ENCODE data around the gene JMJD1C. TPM values are rescaled to one million over a fixed set of nuclear protein-coding genes. Genes with fewer than 3 reads are reported as not detected.

The JMJD1C gene
- total RNA-seq, 2 experiments from 2014 or later, result 389 to 399 TPM

DNA sequence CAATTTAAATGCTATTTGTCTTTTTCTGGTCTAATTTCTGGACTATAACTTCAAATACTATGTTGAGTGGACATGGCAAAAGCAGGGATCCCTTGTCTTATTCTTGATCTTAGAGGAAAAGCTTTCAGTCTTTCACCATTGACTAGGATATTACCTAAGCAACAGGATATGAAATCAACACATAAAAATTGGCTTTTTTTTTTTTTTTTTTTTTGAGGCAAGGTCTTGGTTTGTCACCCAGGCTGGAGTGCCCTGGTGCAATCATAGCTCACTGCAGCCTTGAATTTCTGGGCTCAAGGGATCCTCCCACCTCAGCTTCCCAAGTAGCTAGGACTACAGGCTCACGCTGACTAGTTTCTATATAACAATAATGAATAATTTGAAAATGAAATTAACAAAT lies 90.8 kb downstream of the JMJD1C start:
- H3K36me3 ChIP-seq (ENCODE audit: insufficient read depth, low read length), result peaks cover under 1% of the 10 kb centered on the region
- peaks cover 12% of the 10 kb centered on the region for H3K36me3 Mint-ChIP-seq (ENCODE audit: low read depth)
- TF ChIP-seq, protein P1, sequence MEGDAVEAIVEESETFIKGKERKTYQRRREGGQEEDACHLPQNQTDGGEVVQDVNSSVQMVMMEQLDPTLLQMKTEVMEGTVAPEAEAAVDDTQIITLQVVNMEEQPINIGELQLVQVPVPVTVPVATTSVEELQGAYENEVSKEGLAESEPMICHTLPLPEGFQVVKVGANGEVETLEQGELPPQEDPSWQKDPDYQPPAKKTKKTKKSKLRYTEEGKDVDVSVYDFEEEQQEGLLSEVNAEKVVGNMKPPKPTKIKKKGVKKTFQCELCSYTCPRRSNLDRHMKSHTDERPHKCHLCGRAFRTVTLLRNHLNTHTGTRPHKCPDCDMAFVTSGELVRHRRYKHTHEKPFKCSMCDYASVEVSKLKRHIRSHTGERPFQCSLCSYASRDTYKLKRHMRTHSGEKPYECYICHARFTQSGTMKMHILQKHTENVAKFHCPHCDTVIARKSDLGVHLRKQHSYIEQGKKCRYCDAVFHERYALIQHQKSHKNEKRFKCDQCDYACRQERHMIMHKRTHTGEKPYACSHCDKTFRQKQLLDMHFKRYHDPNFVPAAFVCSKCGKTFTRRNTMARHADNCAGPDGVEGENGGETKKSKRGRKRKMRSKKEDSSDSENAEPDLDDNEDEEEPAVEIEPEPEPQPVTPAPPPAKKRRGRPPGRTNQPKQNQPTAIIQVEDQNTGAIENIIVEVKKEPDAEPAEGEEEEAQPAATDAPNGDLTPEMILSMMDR (IDR thresholded peaks at IDR 0.05), result no peak
- no peak overlapping the region for H3K4me3 Mint-ChIP-seq
- intact Hi-C loops (cut with DNase I, micrococcal nuclease), result no loop called here
- ChIA-PET POLR2A (no interaction called here), CTCF (interaction anchor here (1.2 kb wide), 1 partner anchor 345 kb away, joined by 3 read pairs; no protein-coding TSS in a partner anchor)
- no peak overlapping the region for H3K4me3 ChIP-seq (ENCODE audit: low read length)
- H3K27me3 ChIP-seq (ENCODE audit: control insufficient read depth in 1 of 2, insufficient read depth in 2 of 2, low read length in 2 of 2), result no peaks in the 10 kb centered on the region
- H3K27ac Mint-ChIP-seq, result no peak overlapping the region
- H3K27ac ChIP-seq (ENCODE audit: low read depth in 1 of 2, low read length in 2 of 2), result no peak overlapping the region
- ATAC-seq (ENCODE audit: poor library complexity), result no peak
- no peak for DNase-seq
- H3K9me3 Mint-ChIP-seq, result no peaks in the 10 kb centered on the region
- H3K9me3 ChIP-seq (ENCODE audit: control insufficient read depth in 1 of 2, insufficient read depth in 1 of 2, low read length in 2 of 2), result no peaks in the 10 kb centered on the region
- H3K4me1 ChIP-seq (ENCODE audit: insufficient read depth, low read length), result no peaks in the 10 kb centered on the region
- H3K27me3 Mint-ChIP-seq, result no peaks in the 10 kb centered on the region
- H3K4me1 Mint-ChIP-seq (ENCODE audit: low read depth), result peaks cover 27% of the 10 kb centered on the region

DNA sequence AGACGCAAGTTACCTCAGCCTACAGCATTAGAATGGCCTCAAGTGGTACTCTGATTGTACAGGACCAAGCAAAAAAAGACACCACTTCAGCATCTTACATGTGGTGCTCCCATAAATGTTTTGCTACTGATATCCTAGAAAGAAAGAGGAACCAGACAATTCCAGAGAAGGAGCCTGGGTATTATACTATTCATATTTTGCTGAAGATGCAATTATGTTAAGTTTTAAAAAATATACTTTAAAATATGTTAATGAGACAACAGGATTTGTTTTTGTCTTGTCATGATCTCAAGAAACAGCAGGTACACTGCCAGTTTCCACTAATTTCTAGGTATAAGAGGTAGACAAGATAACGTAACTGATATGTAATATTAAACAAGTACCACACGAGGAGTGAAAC lies 92.6 kb downstream of the JMJD1C start:
- H3K9me3 Mint-ChIP-seq, result no peaks in the 10 kb centered on the region
- CTCF ChIA-PET, result no interaction called here
- intact Hi-C loops (cut with DNase I, micrococcal nuclease), result no loop called here

DNA sequence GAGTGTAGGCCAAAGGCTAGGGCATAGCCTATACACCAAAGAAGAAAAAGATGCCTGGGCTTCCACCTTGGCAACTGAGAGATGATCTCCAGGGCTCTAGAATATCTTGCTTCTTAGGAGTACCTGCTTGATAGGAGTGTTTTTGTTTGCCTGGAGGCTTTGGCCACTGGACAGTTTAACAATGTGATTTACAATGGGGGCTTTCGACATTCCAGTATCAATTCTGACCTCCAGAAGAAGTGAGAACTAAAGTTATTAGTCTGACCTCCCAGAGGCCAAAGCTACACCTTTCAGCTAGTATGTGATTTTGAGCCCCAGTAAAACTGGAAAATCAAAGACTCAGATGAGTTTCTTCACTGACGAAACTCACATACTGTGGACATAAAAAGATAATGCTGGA lies 96.1 kb downstream of the JMJD1C start:
- no peak overlapping the region for H3K27ac Mint-ChIP-seq
- CTCF ChIA-PET, result no interaction called here
- no peaks in the 10 kb centered on the region for H3K27me3 Mint-ChIP-seq

More for the DNA sequence above, 92.6 kb downstream of the JMJD1C start:
- Histone ChIP-seq H3K27ac (ENCODE audit: low read depth in 1 of 2, low read length in 2 of 2) (no peak overlapping the region), H3K36me3 (ENCODE audit: insufficient read depth, low read length) (no peaks in the 10 kb centered on the region), H3K4me1 (ENCODE audit: insufficient read depth, low read length) (no peaks in the 10 kb centered on the region), H3K4me3 (ENCODE audit: low read length) (no peak overlapping the region), H3K27me3 (ENCODE audit: control insufficient read depth in 1 of 2, insufficient read depth in 2 of 2, low read length in 2 of 2) (no peaks in the 10 kb centered on the region), H3K9me3 (ENCODE audit: control insufficient read depth in 1 of 2, insufficient read depth in 1 of 2, low read length in 2 of 2) (no peaks in the 10 kb centered on the region)
- POLR2A ChIA-PET, result no interaction called here
- Mint-ChIP-seq H3K4me3 (no peak overlapping the region), H3K27ac (no peak overlapping the region), H3K4me1 (ENCODE audit: low read depth) (peaks cover 27% of the 10 kb centered on the region), H3K36me3 (ENCODE audit: low read depth) (peaks cover 12% of the 10 kb centered on the region), H3K27me3 (no peaks in the 10 kb centered on the region)
- TF ChIP-seq, protein P1 (IDR thresholded peaks at IDR 0.05), result no peak
- DNase-seq (no peak), ATAC-seq (ENCODE audit: poor library complexity) (no peak)

More for the DNA sequence above, 96.1 kb downstream of the JMJD1C start:
- ATAC-seq (ENCODE audit: poor library complexity) (no peak), DNase-seq (no peak)
- Histone ChIP-seq H3K36me3 (ENCODE audit: insufficient read depth, low read length) (no peaks in the 10 kb centered on the region), H3K4me1 (ENCODE audit: insufficient read depth, low read length) (no peaks in the 10 kb centered on the region), H3K27ac (ENCODE audit: low read depth in 1 of 2, low read length in 2 of 2) (no peak overlapping the region), H3K4me3 (ENCODE audit: low read length) (no peak overlapping the region), H3K27me3 (ENCODE audit: control insufficient read depth in 1 of 2, insufficient read depth in 2 of 2, low read length in 2 of 2) (no peaks in the 10 kb centered on the region), H3K9me3 (ENCODE audit: control insufficient read depth in 1 of 2, insufficient read depth in 1 of 2, low read length in 2 of 2) (no peaks in the 10 kb centered on the region)
- Mint-ChIP-seq H3K4me3 (no peak overlapping the region), H3K9me3 (peaks cover 2% of the 10 kb centered on the region), H3K4me1 (ENCODE audit: low read depth) (peaks cover 9% of the 10 kb centered on the region), H3K36me3 (ENCODE audit: low read depth) (peaks cover 3% of the 10 kb centered on the region)
- intact Hi-C loops (cut with DNase I, micrococcal nuclease), result loop anchor here in 1 of 2 experiments (5.0 kb wide), 1 partner anchor 1602 kb away; no protein-coding TSS in a partner anchor
- TF ChIP-seq, protein P1 (IDR thresholded peaks at IDR 0.05), result no peak
- POLR2A ChIA-PET, result no interaction called here

All from CD4-positive, alpha-beta T cell (primary cell).